Liver (tissue), 9 donors: Measurements from ENCODE around the gene ANO10. TPM values are rescaled to one million over a fixed set of nuclear protein-coding genes. Genes with fewer than 3 reads are reported as not detected.
"Not testable (repeated sequence)": the region's sequence is repeated elsewhere in the genome, so short reads cannot be mapped to it uniquely, and the experiment has no call there.

Experiments used
- DNase-seq: peaks from one replicate; pipeline ENCODE4 v3.0.0-alpha.2; 2017; ENCODE audit warnings: low spot score
- H3K27ac ChIP-seq, 2 donors: one replicate each; pipeline ENCODE4 v1.7.0; 2013; ENCODE audit warnings: inconsistent platforms in 2 of 2, low read length in 2 of 2, control low read depth in 1 of 2, low read depth in 1 of 2, mild to moderate bottlenecking in 1 of 2
- H3K27me3 ChIP-seq, 4 donors: one replicate each; pipeline versions ENCODE4 v1.6.1 to v1.7.0; 2013; ENCODE audit warnings: low read length in 3 of 4, inconsistent platforms in 1 of 4, mild to moderate bottlenecking in 1 of 4, moderate library complexity in 1 of 4; ENCODE audit not compliant: control insufficient read depth in 4 of 4, insufficient read depth in 4 of 4
- H3K36me3 ChIP-seq, 4 donors: one replicate each; pipeline versions ENCODE4 v1.6.1 to v1.7.0; 2013; ENCODE audit warnings: low read length in 3 of 4, mild to moderate bottlenecking in 3 of 4, low read depth in 1 of 4, moderate library complexity in 1 of 4; ENCODE audit not compliant: control insufficient read depth in 4 of 4, insufficient read depth in 3 of 4
- H3K4me1 ChIP-seq, 4 donors: one replicate each; pipeline versions ENCODE4 v1.6.1 to v1.7.0; 2013; ENCODE audit warnings: low read length in 3 of 4, mild to moderate bottlenecking in 3 of 4, moderate library complexity in 1 of 4; ENCODE audit not compliant: control insufficient read depth in 4 of 4, insufficient read depth in 4 of 4
- H3K4me3 ChIP-seq, 3 donors: one replicate each; pipeline versions ENCODE4 v1.6.1 to v1.7.0; 2013; ENCODE audit warnings: low read length in 3 of 3, control low read depth in 1 of 3, low read depth in 1 of 3, mild to moderate bottlenecking in 1 of 3
- H3K9ac ChIP-seq, 2 donors: one replicate each; pipeline ENCODE4 v1.7.0; 2013; ENCODE audit warnings: low read length in 2 of 2, mild to moderate bottlenecking in 2 of 2, moderate library complexity in 2 of 2, control low read depth in 1 of 2, low read depth in 1 of 2
- H3K9me3 ChIP-seq, 4 donors: one replicate each; pipeline versions ENCODE4 v1.6.1 to v1.7.0; 2013; ENCODE audit warnings: low read length in 3 of 4; ENCODE audit not compliant: control insufficient read depth in 4 of 4
- CTCF ChIP-seq: fragments of 150-350 bp; IDR thresholded peaks from 2 replicates; pipeline ENCODE4 v1.5.1; 2017; ENCODE audit warnings: improper control_type of control experiment, low read depth, low read length; ENCODE audit not compliant: missing input control
- EGR1 ChIP-seq, 2 donors: IDR thresholded peaks; 2 replicates each; pipeline ENCODE4 v1.6.1; 2016 to 2018; ENCODE audit warnings: antibody characterized with exemption in 2 of 2, low read depth in 2 of 2
- FOXA2 ChIP-seq: IDR thresholded peaks from 2 replicates; pipeline ENCODE4 v1.6.1; 2016; ENCODE audit warnings: antibody characterized with exemption
- GABPA ChIP-seq, 2 donors: IDR thresholded peaks in 1 of 2; conservative IDR thresholded peaks in 1 of 2; 2 replicates each; pipeline ENCODE4 v1.6.1; 2016; ENCODE audit warnings: antibody characterized with exemption in 2 of 2, mild to moderate bottlenecking in 1 of 2, moderate library complexity in 1 of 2
- HNF4G ChIP-seq: IDR thresholded peaks from 2 replicates; pipeline ENCODE4 v1.6.1; 2016; ENCODE audit warnings: antibody characterized with exemption
- JUND ChIP-seq, 2 donors: IDR thresholded peaks; 2 replicates each; pipeline ENCODE4 v1.6.1; 2016; ENCODE audit warnings: antibody characterized with exemption in 2 of 2
- NR2F2 ChIP-seq: IDR thresholded peaks from 2 replicates; pipeline ENCODE4 v1.6.1; 2016; ENCODE audit warnings: antibody characterized with exemption
- RAD21 ChIP-seq, 2 donors: IDR thresholded peaks; 2 replicates each; pipeline ENCODE4 v1.6.1; 2016; ENCODE audit warnings: antibody characterized with exemption in 2 of 2, mild to moderate bottlenecking in 2 of 2
- RXRA ChIP-seq, 2 donors: IDR thresholded peaks; 2 replicates each; pipeline ENCODE4 v1.6.1; 2017 to 2018; ENCODE audit warnings: antibody characterized with exemption in 2 of 2, mild to moderate bottlenecking in 1 of 2
- SP1 ChIP-seq: IDR thresholded peaks from 2 replicates; pipeline ENCODE4 v1.6.1; 2018; ENCODE audit warnings: antibody characterized with exemption, mild to moderate bottlenecking
- TAF1 ChIP-seq: conservative IDR thresholded peaks from 2 replicates; pipeline ENCODE4 v1.6.1; 2016; ENCODE audit warnings: antibody characterized with exemption, mild to moderate bottlenecking
- YY1 ChIP-seq: IDR thresholded peaks from 2 replicates; pipeline ENCODE4 v1.6.1; 2016; ENCODE audit warnings: antibody characterized with exemption, mild to moderate bottlenecking
- WGBS: extraction: QIAGEN DNeasy Blood & Tissue Kit; methylation state at CpG from one replicate; pipeline ENCODE4 v1.1.7; 2013; 5-methylcytosine and 5-hydroxymethylcytosine counted together
- polyA plus RNA-seq, 2 donors: library from polyadenylated mRNA; stranded (reverse) in 1 of 2; unstranded in 1 of 2; fragments of 200-250 nt in 1 of 2; fragments of >200 nt in 1 of 2; fragmentation: Nextera tagmentation in 1 of 2; extraction: Ambion mirVana in 1 of 2; gene quantifications; one replicate each; pipeline versions ENCODE4 v1.2.1 to v1.2.3, GENCODE V29; 2013 to 2015
- total RNA-seq, 2 donors: library from RNA; depleted of rRNA; stranded (reverse); fragments of >200 nt; gene quantifications; one replicate each; pipeline ENCODE4 v1.2.3, GENCODE V29; 2014
- TF ChIP-seq, protein P1 (sequence below): IDR thresholded peaks from 2 replicates; pipeline ENCODE4 v1.6.1; 2016; ENCODE audit warnings: antibody characterized with exemption, mild to moderate bottlenecking
- TF ChIP-seq, protein P2 (sequence below): IDR thresholded peaks from 2 replicates; pipeline ENCODE4 v1.6.1; 2016; ENCODE audit warnings: antibody characterized with exemption
- donor health status: healthy.
- donor health status: healthy.
- donor health status: healthy.
- donor health status: healthy.
- donor health status: healthy.

ANO10 gene
- total and polyA plus RNA-seq, 4 donors, result 5.6 to 8.7 (median 6.8) TPM

DNA sequence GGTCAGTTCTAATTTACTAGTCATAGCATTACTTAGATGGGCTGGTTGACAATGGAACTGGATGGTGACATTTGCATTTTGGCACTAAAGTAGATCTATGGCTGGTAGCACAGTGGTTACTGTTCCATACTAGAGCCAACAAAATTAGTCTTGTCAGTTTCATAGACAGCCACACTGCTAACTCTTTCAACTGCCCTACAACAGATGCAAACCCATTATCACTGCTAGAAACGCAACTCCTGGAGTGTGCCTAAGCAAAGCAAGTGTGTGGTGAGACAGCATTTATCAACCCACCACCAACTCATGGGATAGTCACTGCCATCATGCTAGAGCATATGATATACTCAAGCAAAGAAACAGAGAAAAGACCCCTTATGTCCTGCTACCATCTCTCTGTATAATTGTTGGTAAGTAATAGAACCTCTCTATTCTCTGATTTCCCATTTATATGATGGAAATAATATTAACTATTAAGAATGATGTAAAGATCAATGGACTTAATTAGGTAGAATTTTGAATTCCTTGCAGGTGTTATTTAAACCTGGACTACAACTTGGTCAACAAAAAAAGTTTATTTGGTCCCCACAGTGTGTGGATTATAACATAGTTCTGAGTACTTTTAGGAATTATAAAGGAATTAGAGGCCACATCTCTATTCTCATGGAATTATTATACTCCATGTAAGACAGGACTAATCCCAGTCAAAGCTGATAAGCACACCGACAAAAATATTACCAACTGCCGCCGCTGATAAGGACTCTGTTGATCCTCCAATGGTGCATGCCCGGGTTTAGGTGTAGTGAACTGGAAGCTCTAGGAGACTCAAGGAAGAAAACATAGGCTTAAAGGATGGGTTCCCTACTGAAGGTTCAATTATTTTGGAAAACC lies 49.1 kb upstream of the ANO10 start:
- TF ChIP-seq GABPA (IDR thresholded peaks at IDR 0.05 in 1 of 2, conservative IDR thresholded peaks at IDR 0.05 in 1 of 2) (no peak), CTCF (no peak), NR2F2 (no peak), YY1 (no peak), EGR1 (IDR thresholded peaks at IDR 0.05; ENCODE audit: low read depth in 2 of 2) (no peak), JUND (IDR thresholded peaks at IDR 0.05) (no peak), TAF1 (no peak), FOXA2 (no peak), RXRA (IDR thresholded peaks at IDR 0.05) (no peak), HNF4G (no peak), SP1 (no peak), RAD21 (IDR thresholded peaks at IDR 0.05) (no peak)
- TF ChIP-seq, protein P1, sequence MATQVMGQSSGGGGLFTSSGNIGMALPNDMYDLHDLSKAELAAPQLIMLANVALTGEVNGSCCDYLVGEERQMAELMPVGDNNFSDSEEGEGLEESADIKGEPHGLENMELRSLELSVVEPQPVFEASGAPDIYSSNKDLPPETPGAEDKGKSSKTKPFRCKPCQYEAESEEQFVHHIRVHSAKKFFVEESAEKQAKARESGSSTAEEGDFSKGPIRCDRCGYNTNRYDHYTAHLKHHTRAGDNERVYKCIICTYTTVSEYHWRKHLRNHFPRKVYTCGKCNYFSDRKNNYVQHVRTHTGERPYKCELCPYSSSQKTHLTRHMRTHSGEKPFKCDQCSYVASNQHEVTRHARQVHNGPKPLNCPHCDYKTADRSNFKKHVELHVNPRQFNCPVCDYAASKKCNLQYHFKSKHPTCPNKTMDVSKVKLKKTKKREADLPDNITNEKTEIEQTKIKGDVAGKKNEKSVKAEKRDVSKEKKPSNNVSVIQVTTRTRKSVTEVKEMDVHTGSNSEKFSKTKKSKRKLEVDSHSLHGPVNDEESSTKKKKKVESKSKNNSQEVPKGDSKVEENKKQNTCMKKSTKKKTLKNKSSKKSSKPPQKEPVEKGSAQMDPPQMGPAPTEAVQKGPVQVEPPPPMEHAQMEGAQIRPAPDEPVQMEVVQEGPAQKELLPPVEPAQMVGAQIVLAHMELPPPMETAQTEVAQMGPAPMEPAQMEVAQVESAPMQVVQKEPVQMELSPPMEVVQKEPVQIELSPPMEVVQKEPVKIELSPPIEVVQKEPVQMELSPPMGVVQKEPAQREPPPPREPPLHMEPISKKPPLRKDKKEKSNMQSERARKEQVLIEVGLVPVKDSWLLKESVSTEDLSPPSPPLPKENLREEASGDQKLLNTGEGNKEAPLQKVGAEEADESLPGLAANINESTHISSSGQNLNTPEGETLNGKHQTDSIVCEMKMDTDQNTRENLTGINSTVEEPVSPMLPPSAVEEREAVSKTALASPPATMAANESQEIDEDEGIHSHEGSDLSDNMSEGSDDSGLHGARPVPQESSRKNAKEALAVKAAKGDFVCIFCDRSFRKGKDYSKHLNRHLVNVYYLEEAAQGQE, result no peak
- TF ChIP-seq, protein P2, sequence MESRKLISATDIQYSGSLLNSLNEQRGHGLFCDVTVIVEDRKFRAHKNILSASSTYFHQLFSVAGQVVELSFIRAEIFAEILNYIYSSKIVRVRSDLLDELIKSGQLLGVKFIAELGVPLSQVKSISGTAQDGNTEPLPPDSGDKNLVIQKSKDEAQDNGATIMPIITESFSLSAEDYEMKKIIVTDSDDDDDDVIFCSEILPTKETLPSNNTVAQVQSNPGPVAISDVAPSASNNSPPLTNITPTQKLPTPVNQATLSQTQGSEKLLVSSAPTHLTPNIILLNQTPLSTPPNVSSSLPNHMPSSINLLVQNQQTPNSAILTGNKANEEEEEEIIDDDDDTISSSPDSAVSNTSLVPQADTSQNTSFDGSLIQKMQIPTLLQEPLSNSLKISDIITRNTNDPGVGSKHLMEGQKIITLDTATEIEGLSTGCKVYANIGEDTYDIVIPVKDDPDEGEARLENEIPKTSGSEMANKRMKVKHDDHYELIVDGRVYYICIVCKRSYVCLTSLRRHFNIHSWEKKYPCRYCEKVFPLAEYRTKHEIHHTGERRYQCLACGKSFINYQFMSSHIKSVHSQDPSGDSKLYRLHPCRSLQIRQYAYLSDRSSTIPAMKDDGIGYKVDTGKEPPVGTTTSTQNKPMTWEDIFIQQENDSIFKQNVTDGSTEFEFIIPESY, result no peak
- no peak for DNase-seq
- H3K27me3 ChIP-seq, result no peaks in the 10 kb centered on the region
- no peaks in the 10 kb centered on the region for H3K36me3 ChIP-seq
- H3K4me1 ChIP-seq, result no peaks in the 10 kb centered on the region
- H3K27ac ChIP-seq, result no peak overlapping the region
- H3K4me3 ChIP-seq, result no peak overlapping the region
- no peak overlapping the region for H3K9ac ChIP-seq
- H3K9me3 ChIP-seq, result no peaks in the 10 kb centered on the region
- 94% methylated on average over 5 of the region's 5 CpGs for WGBS

- not testable (repeated sequence) for DNase-seq, H3K4me1 ChIP-seq, H3K9ac ChIP-seq, H3K27me3 ChIP-seq, H3K36me3 ChIP-seq, H3K27ac ChIP-seq, H3K9me3 ChIP-seq, H3K4me3 ChIP-seq
- 96% methylated on average over 3 of the region's 3 CpGs for WGBS
Observed at GRCh38 chr3:43665011-43665410, 43.2 kb upstream of the ANO10 start.

- H3K4me3 ChIP-seq, H3K36me3 ChIP-seq, H3K9me3 ChIP-seq, H3K27ac ChIP-seq, H3K4me1 ChIP-seq, H3K27me3 ChIP-seq, DNase-seq, H3K9ac ChIP-seq: not testable (repeated sequence)
- 92% methylated on average over 1 of the region's 1 CpG for WGBS
Observed at GRCh38 chr3:43661376-43661775, 39.6 kb upstream of the ANO10 start.
